ENCODE results near the gene TAPBPL. TPM values are rescaled to one million over a fixed set of nuclear protein-coding genes. Genes with fewer than 3 reads are reported as not detected.

TAPBPL gene
- total and polyA plus RNA-seq, 2 of the 13 experiments (the other 11 are each of a cell fraction or from before 2014, with no cell fraction given), result 10.0 to 14.5 TPM

DNA sequence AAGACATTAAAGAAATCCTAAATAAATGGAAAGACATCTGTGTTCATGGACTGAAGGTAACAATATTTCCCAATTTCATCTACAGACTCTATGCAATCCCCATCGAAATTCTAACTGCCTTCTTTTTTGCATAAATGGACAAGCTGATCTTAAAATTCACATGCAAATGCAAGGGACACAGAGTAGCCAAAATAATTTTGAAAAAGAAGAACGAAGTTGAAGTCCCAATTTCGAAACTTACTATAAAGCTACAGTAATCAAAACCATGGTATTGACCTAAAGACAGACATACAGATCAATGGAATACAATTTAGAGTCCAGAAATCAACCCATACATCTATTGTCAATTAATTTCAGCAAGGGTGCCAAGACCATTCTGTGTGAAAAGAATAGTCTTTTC, 23.5 kb upstream of the TAPBPL start:
- Histone ChIP-seq H3K27ac (ENCODE audit: extremely low read length, insufficient read depth, low read length) (no peak overlapping the region), H3K4me1 (ENCODE audit: insufficient read depth, low read length) (peaks cover 53% of the 10 kb centered on the region), H2AFZ (ENCODE audit: low read length) (no peak overlapping the region), H3K9me3 (ENCODE audit: low read length) (no peaks in the 10 kb centered on the region), H3K4me2 (ENCODE audit: low read depth, low read length) (no peak overlapping the region), H3K9ac (ENCODE audit: insufficient read depth, low read depth, low read length) (no peak overlapping the region), H4K20me1 (ENCODE audit: insufficient read depth, low read length) (no peaks in the 10 kb centered on the region), H3K36me3 (replicated peaks in 1 of 2; ENCODE audit: control insufficient read depth in 1 of 2, insufficient read depth in 2 of 2, low read length in 2 of 2) (no peaks in the 10 kb centered on the region), H3K27me3 (ENCODE audit: control insufficient read depth in 1 of 2, insufficient read depth in 2 of 2, low read length in 2 of 2) (peaks cover 2 to 12% of the 10 kb centered on the region in 2 experiments; a peak in 2 of 5 replicates), H3K4me3 (replicated peaks in 1 of 3; ENCODE audit: insufficient read depth in 1 of 3, low read depth in 2 of 3, low read length in 3 of 3) (no peak overlapping the region), H3K79me2 (ENCODE audit: insufficient read depth, low read length) (no peaks in the 10 kb centered on the region)
- TF ChIP-seq MIER3 (CRISPR knock-in tag; IDR thresholded peaks at IDR 0.05; ENCODE audit: borderline replicate concordance), result no peak
- TF ChIP-seq JUNB (CRISPR knock-in tag; IDR thresholded peaks at IDR 0.05; ENCODE audit: borderline replicate concordance), result no peak
- no peak for TF ChIP-seq SIX1 (CRISPR knock-in tag; IDR thresholded peaks at IDR 0.05; ENCODE audit: borderline replicate concordance)
- no peak for TF ChIP-seq MIER2 (CRISPR knock-in tag; IDR thresholded peaks at IDR 0.05)
- no peak for TF ChIP-seq CHD4 (IDR thresholded peaks at IDR 0.05; ENCODE audit: borderline replicate concordance, low read length)
- TF ChIP-seq, protein P1, sequence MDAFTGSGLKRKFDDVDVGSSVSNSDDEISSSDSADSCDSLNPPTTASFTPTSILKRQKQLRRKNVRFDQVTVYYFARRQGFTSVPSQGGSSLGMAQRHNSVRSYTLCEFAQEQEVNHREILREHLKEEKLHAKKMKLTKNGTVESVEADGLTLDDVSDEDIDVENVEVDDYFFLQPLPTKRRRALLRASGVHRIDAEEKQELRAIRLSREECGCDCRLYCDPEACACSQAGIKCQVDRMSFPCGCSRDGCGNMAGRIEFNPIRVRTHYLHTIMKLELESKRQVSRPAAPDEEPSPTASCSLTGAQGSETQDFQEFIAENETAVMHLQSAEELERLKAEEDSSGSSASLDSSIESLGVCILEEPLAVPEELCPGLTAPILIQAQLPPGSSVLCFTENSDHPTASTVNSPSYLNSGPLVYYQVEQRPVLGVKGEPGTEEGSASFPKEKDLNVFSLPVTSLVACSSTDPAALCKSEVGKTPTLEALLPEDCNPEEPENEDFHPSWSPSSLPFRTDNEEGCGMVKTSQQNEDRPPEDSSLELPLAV (CRISPR knock-in tag; conservative IDR thresholded peaks at IDR 0.05; ENCODE audit: low read depth), result no peak
- TF ChIP-seq ZNF180 (CRISPR knock-in tag; IDR thresholded peaks at IDR 0.05; ENCODE audit: borderline replicate concordance, low read depth), result no peak
- no peak for TF ChIP-seq ZNF501 (CRISPR knock-in tag; IDR thresholded peaks at IDR 0.05)
- TF ChIP-seq TBX3 (IDR thresholded peaks at IDR 0.05; ENCODE audit: borderline replicate concordance), result no peak
- no peak for TF ChIP-seq ETV5 (CRISPR knock-in tag; IDR thresholded peaks at IDR 0.05; ENCODE audit: borderline replicate concordance)
- no peak for TF ChIP-seq ZNF260 (CRISPR knock-in tag; IDR thresholded peaks at IDR 0.05; ENCODE audit: borderline replicate concordance, low read depth)
- TF ChIP-seq HCFC1 (IDR thresholded peaks at IDR 0.05; ENCODE audit: low read depth, low read length), result no peak
- TF ChIP-seq ZNF33B (CRISPR knock-in tag; IDR thresholded peaks at IDR 0.05), result no peak
- no peak for TF ChIP-seq ZNF672 (CRISPR knock-in tag; IDR thresholded peaks at IDR 0.05)
- no peak for TF ChIP-seq EEA1 (CRISPR knock-in tag; IDR thresholded peaks at IDR 0.05; ENCODE audit: borderline replicate concordance)
- no peak for TF ChIP-seq SKI (IDR thresholded peaks at IDR 0.05; ENCODE audit: partially characterized antibody)
- no peak for TF ChIP-seq RFX5 (IDR thresholded peaks at IDR 0.05; ENCODE audit: low read depth, low read length)
- TF ChIP-seq, protein P2, sequence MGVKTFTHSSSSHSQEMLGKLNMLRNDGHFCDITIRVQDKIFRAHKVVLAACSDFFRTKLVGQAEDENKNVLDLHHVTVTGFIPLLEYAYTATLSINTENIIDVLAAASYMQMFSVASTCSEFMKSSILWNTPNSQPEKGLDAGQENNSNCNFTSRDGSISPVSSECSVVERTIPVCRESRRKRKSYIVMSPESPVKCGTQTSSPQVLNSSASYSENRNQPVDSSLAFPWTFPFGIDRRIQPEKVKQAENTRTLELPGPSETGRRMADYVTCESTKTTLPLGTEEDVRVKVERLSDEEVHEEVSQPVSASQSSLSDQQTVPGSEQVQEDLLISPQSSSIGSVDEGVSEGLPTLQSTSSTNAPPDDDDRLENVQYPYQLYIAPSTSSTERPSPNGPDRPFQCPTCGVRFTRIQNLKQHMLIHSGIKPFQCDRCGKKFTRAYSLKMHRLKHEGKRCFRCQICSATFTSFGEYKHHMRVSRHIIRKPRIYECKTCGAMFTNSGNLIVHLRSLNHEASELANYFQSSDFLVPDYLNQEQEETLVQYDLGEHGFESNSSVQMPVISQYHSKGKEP (CRISPR knock-in tag; IDR thresholded peaks at IDR 0.05), result no peak
- TF ChIP-seq EHMT2 (IDR thresholded peaks at IDR 0.05; ENCODE audit: borderline replicate concordance, low read depth, low read length), result no peak
- no peak for TF ChIP-seq GLI4 (CRISPR knock-in tag; IDR thresholded peaks at IDR 0.05; ENCODE audit: borderline replicate concordance)
- DNase-seq (ENCODE audit: low spot score), result no peak
- intact Hi-C loops (cut with micrococcal nuclease; ENCODE audit: unreplicated experiment), result no loop called here
- FAIRE-seq, result no peak
- CTCF ChIA-PET (ENCODE audit: low intra/inter-chr PET ratio, low total read pairs), result no interaction called here
- POLR2A ChIA-PET, result interaction anchor here (0.6 kb wide), 1 partner anchor 64 kb away, joined by 3 read pairs; no protein-coding TSS in a partner anchor
- ATAC-seq, result no peak
- in situ Hi-C loops (cut with HindIII; ENCODE audit: extremely low pct_ligation_motif_present, low pct_unique_long_range_greater_than_20kb), result loop anchor here (10.0 kb wide), 1 partner anchor 106 kb away; the partner anchor contains the start of gene GAPDH
- BruUV-seq (replicated peaks), result no TSS peak
- WGBS (ENCODE audit: low lambda C conversion rate), result 31% methylated on average over 3 of the region's 3 CpGs

Measured in HepG2 (cell line).